Erythroblast (primary cell): Measurements from ENCODE around the gene PNPLA1.

ENCODE experiments used
- DNase-seq, 2 experiments: peaks; one replicate each; lab custom pipeline; 2025; lab: John Stamatoyannopoulos, UW
- GATA1 ChIP-seq: IDR thresholded peaks from 2 replicates; pipeline ENCODE4 v1.6.1; 2011; ENCODE audit warnings: low read depth, mild to moderate bottlenecking, control low read depth, low read length, moderate library complexity
- POLR2A ChIP-seq: IDR thresholded peaks from 2 replicates; pipeline ENCODE4 v1.6.1; 2011; ENCODE audit warnings: mild to moderate bottlenecking, low read length

The PNPLA1 gene

GRCh38 chr6:36269834-36270705 is at the start of gene PNPLA1:
PNPLA1 (plus strand) TSS chr6:36270060; CDS start chr6:36270460, 400 bp downstream.
- peak in 1 of 2 experiments; percentile 10 for DNase-seq
- no peak for TF ChIP-seq POLR2A
- TF ChIP-seq GATA1, result no peak

- DNase-seq, result no peak
- TF ChIP-seq GATA1 (no peak), POLR2A (no peak)
Measured at GRCh38 chr6:36220226-36220625, 49.6 kb upstream of the PNPLA1 start.

GRCh38 chr6:36221674-36222073 is 48.2 kb upstream of the PNPLA1 start:
- TF ChIP-seq GATA1 (no peak), POLR2A (no peak)
- DNase-seq, result no peak

GRCh38 chr6:36222924-36223323 is 46.9 kb upstream of the PNPLA1 start:
- TF ChIP-seq GATA1 (no peak), POLR2A (no peak)
- DNase-seq, result no peak

- TF ChIP-seq POLR2A (no peak), GATA1 (no peak)
- no peak for DNase-seq
Measured at GRCh38 chr6:36223706-36224105, 46.2 kb upstream of the PNPLA1 start.

GRCh38 chr6:36224918-36225461 is 44.9 kb upstream of the PNPLA1 start:
- TF ChIP-seq POLR2A, result no peak
- no peak for TF ChIP-seq GATA1
- DNase-seq, result peak; percentile 74 to 83

GRCh38 chr6:36226438-36227047 is 43.3 kb upstream of the PNPLA1 start:
- DNase-seq, result peak; percentile 44 to 76

GRCh38 chr6:36227379-36228228 is 42.3 kb upstream of the PNPLA1 start:
- no peak for TF ChIP-seq POLR2A
- TF ChIP-seq GATA1, result no peak
- DNase-seq, result peak; percentile 13 to 15

More at GRCh38 chr6:36226438-36227047, 43.3 kb upstream of the PNPLA1 start:
- no peak for TF ChIP-seq GATA1
- TF ChIP-seq POLR2A, result no peak

GRCh38 chr6:36229223-36229622 is 40.6 kb upstream of the PNPLA1 start:
- no peak for DNase-seq
- TF ChIP-seq POLR2A, result no peak
- no peak for TF ChIP-seq GATA1

- no peak for DNase-seq
- no peak for TF ChIP-seq GATA1
- no peak for TF ChIP-seq POLR2A
Measured at GRCh38 chr6:36230371-36230770, 39.5 kb upstream of the PNPLA1 start.

- TF ChIP-seq POLR2A (no peak), GATA1 (no peak)
- no peak for DNase-seq
Measured at GRCh38 chr6:36232172-36232571, 37.7 kb upstream of the PNPLA1 start.

GRCh38 chr6:36235309-36235708 is 34.6 kb upstream of the PNPLA1 start:
- TF ChIP-seq GATA1 (no peak), POLR2A (no peak)
- DNase-seq, result peak; percentile 16 to 25

GRCh38 chr6:36235862-36236261 is 34.0 kb upstream of the PNPLA1 start:
- TF ChIP-seq POLR2A (no peak), GATA1 (no peak)
- no peak for DNase-seq
